Neutrophil (primary cell): ENCODE data around the gene TLCD1.
"Not testable (repeated sequence)": the region's sequence is repeated elsewhere in the genome, so short reads cannot be mapped to it uniquely, and the experiment has no call there.

Experiments
- H3K27ac ChIP-seq: fragments of 200-600 bp; sonication (generic); 2 replicates; pipeline ENCODE4 v1.5.1; 2016; ENCODE audit warnings: mild to moderate bottlenecking, moderate library complexity
- H3K27me3 ChIP-seq: fragments of 200-600 bp; sonication (generic); 2 replicates; pipeline ENCODE4 v1.6.0; 2016; ENCODE audit warnings: mild to moderate bottlenecking
- H3K36me3 ChIP-seq: fragments of 200-600 bp; sonication (generic); 2 replicates; pipeline ENCODE4 v1.5.1; 2017
- H3K4me1 ChIP-seq, 2 experiments: fragments of 200-600 bp in 1 of 2; sonication (generic) in 1 of 2; 1 replicate in 1 of 2; 2 replicates in 1 of 2; pipeline versions ENCODE4 v1.5.1 to v1.6.1; 2013 to 2016; ENCODE audit warnings: low read depth in 1 of 2, low read length in 1 of 2, mild to moderate bottlenecking in 1 of 2, moderate library complexity in 1 of 2; ENCODE audit not compliant: control insufficient read depth in 1 of 2, insufficient read depth in 1 of 2
- H3K4me3 ChIP-seq, 2 experiments: fragments of 200-600 bp in 1 of 2; sonication (generic) in 1 of 2; 1 replicate in 1 of 2; 2 replicates in 1 of 2; pipeline ENCODE4 v1.5.1; 2013 to 2016; ENCODE audit warnings: low read depth in 1 of 2, low read length in 1 of 2, mild to moderate bottlenecking in 1 of 2, moderate library complexity in 1 of 2
- H3K9me3 ChIP-seq: fragments of 200-600 bp; sonication (generic); 2 replicates; pipeline ENCODE4 v1.5.1; 2016
- CTCF ChIP-seq: fragments of 200-600 bp; sonication (generic); IDR thresholded peaks from 2 replicates; pipeline ENCODE4 v1.5.1; 2016; ENCODE audit warnings: antibody characterized with exemption

The TLCD1 gene

GRCh38 chr17:28740406-28741357 is 14.6 kb upstream of the TLCD1 start:
- Histone ChIP-seq H3K27me3 (peaks cover 36% of the 10 kb centered on the region), H3K36me3 (no peaks in the 10 kb centered on the region), H3K9me3 (no peaks in the 10 kb centered on the region), H3K4me3 (peak overlapping the region in 1 of 2 experiments; percentile 42), H3K27ac (no peak overlapping the region), H3K4me1 (peaks cover 27 to 36% of the 10 kb centered on the region in 2 experiments)
- no peak for TF ChIP-seq CTCF

- H3K36me3 ChIP-seq: no peaks in the 10 kb centered on the region
- peaks cover 18% of the 10 kb centered on the region for H3K27me3 ChIP-seq
- no peak overlapping the region for H3K4me3 ChIP-seq
- H3K9me3 ChIP-seq: no peaks in the 10 kb centered on the region
- peaks cover 18 to 22% of the 10 kb centered on the region in 2 experiments for H3K4me1 ChIP-seq
- H3K27ac ChIP-seq: no peak overlapping the region
- TF ChIP-seq CTCF: no peak
Measured at GRCh38 chr17:28738680-28739384, 12.8 kb upstream of the TLCD1 start.

GRCh38 chr17:28737770-28738679 is 12.0 kb upstream of the TLCD1 start:
- H3K4me1 ChIP-seq: peaks cover 11 to 15% of the 10 kb centered on the region in 2 experiments
- H3K27ac ChIP-seq: no peak overlapping the region
- no peak overlapping the region for H3K4me3 ChIP-seq
- no peaks in the 10 kb centered on the region for H3K9me3 ChIP-seq
- TF ChIP-seq CTCF: no peak
- H3K36me3 ChIP-seq: no peaks in the 10 kb centered on the region
- peaks cover 13% of the 10 kb centered on the region for H3K27me3 ChIP-seq

- Histone ChIP-seq H3K27ac (no peak overlapping the region), H3K4me1 (peaks cover 10 to 14% of the 10 kb centered on the region in 2 experiments), H3K36me3 (no peaks in the 10 kb centered on the region), H3K4me3 (no peak overlapping the region), H3K9me3 (no peaks in the 10 kb centered on the region), H3K27me3 (peaks cover 7% of the 10 kb centered on the region)
- no peak for TF ChIP-seq CTCF
Measured at GRCh38 chr17:28737316-28737715, 11.3 kb upstream of the TLCD1 start.

- H3K27ac ChIP-seq, H3K4me1 ChIP-seq, H3K36me3 ChIP-seq, H3K27me3 ChIP-seq, H3K4me3 ChIP-seq, H3K9me3 ChIP-seq: not testable (repeated sequence)
Measured at GRCh38 chr17:28735913-28736769, 10.1 kb upstream of the TLCD1 start.
